B cell (primary cell): ENCODE data around the gene RSPRY1. TPM values are rescaled to one million over a fixed set of nuclear protein-coding genes. Genes with fewer than 3 reads are reported as not detected.

Source experiments
- ATAC-seq: fragments of 200-7000 bp; cut with Tn5 transposase; one replicate; pipeline ENCODE4 v1.10.0; 2021; ENCODE audit warnings: low read depth, mild to moderate bottlenecking, moderate number of reproducible peaks, moderate library complexity
- CTCF ChIA-PET: fragments of 350-600 bp; sonication (Branson Sonifier 250); formaldehyde crosslinking; loops from one replicate; lab custom pipeline; 2021; ENCODE audit warnings: antibody characterized with exemption, inconsistent platforms; lab: Charles Lee
- POLR2A ChIA-PET: fragments of 350-600 bp; sonication (Branson Sonifier 250); formaldehyde crosslinking; loops from one replicate; lab custom pipeline; 2021; ENCODE audit warnings: antibody characterized with exemption; lab: Charles Lee
- DNase-seq: peaks from one replicate; pipeline ENCODE4 v3.0.0; 2013
- H2AFZ ChIP-seq: 2 replicates; pipeline ENCODE4 v1.6.1; 2012; ENCODE audit warnings: mild to moderate bottlenecking, low read depth, low read length; ENCODE audit not compliant: insufficient read depth, poor library complexity, severe bottlenecking
- H3K27ac ChIP-seq, 2 donors: 1 replicate in 1 of 2; 2 replicates in 1 of 2; pipeline ENCODE4 v1.5.1; 2012 to 2013; ENCODE audit warnings: low read length in 2 of 2, mild to moderate bottlenecking in 2 of 2, moderate library complexity in 1 of 2
- H3K27me3 ChIP-seq, 4 experiments: fragments of 200-600 bp in 1 of 4; sonication (generic) in 1 of 4; replicated peaks in 1 of 4; 1 replicate in 2 of 4; 2 replicates in 2 of 4; pipeline versions ENCODE4 v1.6.1 to v1.7.0; 2013 to 2016; ENCODE audit warnings: low read length in 3 of 4, mild to moderate bottlenecking in 2 of 4, mixed read lengths in 1 of 4, moderate library complexity in 1 of 4; ENCODE audit not compliant: insufficient read depth in 4 of 4, control insufficient read depth in 3 of 4; ENCODE audit errors: control extremely low read depth in 1 of 4
- H3K36me3 ChIP-seq, 2 experiments: replicated peaks in 1 of 2; 1 replicate in 1 of 2; 2 replicates in 1 of 2; pipeline versions ENCODE4 v1.6.1 to v1.7.1; 2013; ENCODE audit warnings: low read length in 1 of 2; ENCODE audit not compliant: insufficient read depth in 2 of 2, control insufficient read depth in 1 of 2; ENCODE audit errors: control extremely low read depth in 1 of 2, extremely low read depth in 1 of 2
- H3K4me1 ChIP-seq, 2 donors: fragments of 200-600 bp in 1 of 2; sonication (generic) in 1 of 2; 1 replicate in 1 of 2; 2 replicates in 1 of 2; pipeline versions ENCODE4 v1.5.1 to v1.6.1; 2013 to 2017; ENCODE audit warnings: low read length in 2 of 2; ENCODE audit not compliant: control insufficient read depth in 2 of 2, insufficient read depth in 2 of 2
- H3K4me2 ChIP-seq: replicated peaks from 2 replicates; pipeline ENCODE3; 2012; ENCODE audit warnings: mild to moderate bottlenecking, low read depth, low read length; ENCODE audit not compliant: poor library complexity, severe bottlenecking
- H3K4me3 ChIP-seq, 5 experiments: fragments of 200-600 bp in 1 of 5; sonication (generic) in 1 of 5; 1 replicate in 3 of 5; 2 replicates in 2 of 5; pipeline versions ENCODE4 v1.5.1 to v1.7.0; 2011 to 2016; ENCODE audit warnings: low read length in 4 of 5, mild to moderate bottlenecking in 4 of 5, low read depth in 2 of 5, control low read depth in 1 of 5, moderate library complexity in 1 of 5; ENCODE audit not compliant: insufficient read depth in 1 of 5; ENCODE audit errors: control extremely low read depth in 1 of 5, extremely low read depth in 1 of 5
- H3K79me2 ChIP-seq: fragments of 200-600 bp; sonication (generic); one replicate; pipeline ENCODE4 v1.6.0; 2016; ENCODE audit warnings: low read length; ENCODE audit not compliant: control insufficient read depth, insufficient read depth
- H3K9ac ChIP-seq: fragments of 200-600 bp; sonication (generic); 2 replicates; pipeline ENCODE4 v1.6.1; 2017; ENCODE audit warnings: mild to moderate bottlenecking, low read length, moderate library complexity
- H3K9me3 ChIP-seq, 3 donors: one replicate each; pipeline versions ENCODE4 v1.6.1 to v1.7.1; 2013; ENCODE audit warnings: low read length in 2 of 3; ENCODE audit not compliant: control insufficient read depth in 2 of 3, insufficient read depth in 1 of 3; ENCODE audit errors: control extremely low read depth in 1 of 3
- H4K20me1 ChIP-seq: 2 replicates; pipeline ENCODE4 v1.6.0; 2012; ENCODE audit warnings: mild to moderate bottlenecking, low read length; ENCODE audit not compliant: insufficient read depth, control insufficient read depth, poor library complexity, severe bottlenecking
- H3K27ac Mint-ChIP-seq: one replicate; pipeline ENCODE4 v1.8.0; 2021; ENCODE audit warnings: mixed read lengths
- H3K27me3 Mint-ChIP-seq: one replicate; pipeline ENCODE4 v1.8.0; 2021; ENCODE audit warnings: mixed read lengths
- H3K4me1 Mint-ChIP-seq: one replicate; pipeline ENCODE4 v1.8.0; 2021; ENCODE audit warnings: mixed read lengths
- H3K4me3 Mint-ChIP-seq: one replicate; pipeline ENCODE4 v1.8.0; 2021; ENCODE audit warnings: mixed read lengths
- H3K9me3 Mint-ChIP-seq: one replicate; pipeline ENCODE4 v1.8.0; 2022; ENCODE audit warnings: mixed read lengths; ENCODE audit not compliant: insufficient read depth
- CTCF ChIP-seq: fragments of 200-600 bp; IDR thresholded peaks from one replicate; pipeline ENCODE4 v1.8.0; 2022; ENCODE audit warnings: antibody characterized with exemption, mild to moderate bottlenecking
- EZH2 ChIP-seq: IDR thresholded peaks from 2 replicates; pipeline ENCODE4 v1.6.1; 2012; ENCODE audit warnings: borderline replicate concordance, low read depth, mild to moderate bottlenecking, moderate library complexity, low read length; ENCODE audit not compliant: insufficient read depth, poor library complexity, severe bottlenecking
- WGBS: methylation state at CpG from one replicate; pipeline ENCODE4 v1.1.5; 2013; ENCODE audit warnings: missing lambda C conversion rate; ENCODE audit not compliant: insufficient coverage; 5-methylcytosine and 5-hydroxymethylcytosine counted together
- intact Hi-C: fragments of 100-400 bp; cut with micrococcal nuclease; formaldehyde crosslinking; loops from one replicate; pipeline ENCODE4 v1.10.0; 2022
- polyA plus RNA-seq: library from polyadenylated mRNA; depleted of rRNA; stranded (reverse); fragments of >200 nt; gene quantifications from 2 replicates; pipeline ENCODE4 v1.2.3, GENCODE V29; 2012
- total RNA-seq, 2 donors: library from RNA; stranded (reverse); fragments of 120-200 nt in 1 of 2; gene quantifications; 1 replicate in 1 of 2; 2 replicates in 1 of 2; pipeline versions ENCODE4 v1.2.3 to v1.2.4, GENCODE V29; 2013 to 2022

The RSPRY1 gene
- total and polyA plus RNA-seq, 2 donors (not counting 1 experiment from before 2014, with no cell fraction given) = 9.6 to 38.4 TPM

GRCh38 chr16:57172721-57173290 lies 13.3 kb upstream of the RSPRY1 start:
- ATAC-seq (no peak), DNase-seq (no peak)
- no peaks in the 10 kb centered on the region for H3K27me3 Mint-ChIP-seq
- intact Hi-C loops = no loop called here
- Histone ChIP-seq H3K79me2 (peaks cover 18% of the 10 kb centered on the region), H3K4me3 (no peak overlapping the region), H3K4me2 (no peak overlapping the region), H3K27me3 (no peaks in the 10 kb centered on the region), H3K9ac (no peak overlapping the region), H3K9me3 (no peaks in the 10 kb centered on the region), H4K20me1 (no peaks in the 10 kb centered on the region), H3K36me3 (peaks cover 0 to 42% of the 10 kb centered on the region in 2 experiments), H2AFZ (no peak overlapping the region), H3K4me1 (no peaks in the 10 kb centered on the region), H3K27ac (no peak overlapping the region)
- ChIA-PET POLR2A (no interaction called here), CTCF (interaction anchor here (0.7 to 1.4 kb wide), 4 partner anchors 10 to 208 kb away, joined by 3 to 4 read pairs (median 3); no protein-coding TSS in a partner anchor)
- no peaks in the 10 kb centered on the region for H3K9me3 Mint-ChIP-seq
- TF ChIP-seq CTCF (no peak), EZH2 (no peak)
- no peak overlapping the region for H3K4me3 Mint-ChIP-seq
- H3K4me1 Mint-ChIP-seq = peaks cover 4% of the 10 kb centered on the region
- 42% methylated on average over 1 of the region's 5 CpGs for WGBS
- no peak overlapping the region for H3K27ac Mint-ChIP-seq

- H3K4me3 ChIP-seq = no peak overlapping the region
- WGBS = 100% methylated on average over 1 of the region's 5 CpGs
- H4K20me1 ChIP-seq = peaks cover 7% of the 10 kb centered on the region
- H2AFZ ChIP-seq = no peak overlapping the region
- no peak overlapping the region for H3K4me2 ChIP-seq
- Mint-ChIP-seq H3K27ac (no peak overlapping the region), H3K27me3 (no peaks in the 10 kb centered on the region), H3K4me3 (no peak overlapping the region), H3K9me3 (no peaks in the 10 kb centered on the region), H3K4me1 (no peaks in the 10 kb centered on the region)
- TF ChIP-seq CTCF = no peak
- no peak for TF ChIP-seq EZH2
- ChIA-PET POLR2A (no interaction called here), CTCF (no interaction called here)
- ATAC-seq (no peak), DNase-seq (no peak)
- H3K9me3 ChIP-seq = no peaks in the 10 kb centered on the region
- H3K27me3 ChIP-seq = no peaks in the 10 kb centered on the region
- peaks cover 43% of the 10 kb centered on the region for H3K79me2 ChIP-seq
- intact Hi-C loops = no loop called here
- no peak overlapping the region for H3K27ac ChIP-seq
- no peak overlapping the region for H3K9ac ChIP-seq
- H3K36me3 ChIP-seq = peaks cover 3 to 31% of the 10 kb centered on the region in 2 experiments
- no peaks in the 10 kb centered on the region for H3K4me1 ChIP-seq
These were observed 10.2 kb upstream of the RSPRY1 start for GRCh38 chr16:57175896-57176295.
